ENCODE results near the gene LRIG1.
A peak's percentile ranks its signal among the peaks of the same experiment; 100 is the strongest.

The LRIG1 gene, protein sequence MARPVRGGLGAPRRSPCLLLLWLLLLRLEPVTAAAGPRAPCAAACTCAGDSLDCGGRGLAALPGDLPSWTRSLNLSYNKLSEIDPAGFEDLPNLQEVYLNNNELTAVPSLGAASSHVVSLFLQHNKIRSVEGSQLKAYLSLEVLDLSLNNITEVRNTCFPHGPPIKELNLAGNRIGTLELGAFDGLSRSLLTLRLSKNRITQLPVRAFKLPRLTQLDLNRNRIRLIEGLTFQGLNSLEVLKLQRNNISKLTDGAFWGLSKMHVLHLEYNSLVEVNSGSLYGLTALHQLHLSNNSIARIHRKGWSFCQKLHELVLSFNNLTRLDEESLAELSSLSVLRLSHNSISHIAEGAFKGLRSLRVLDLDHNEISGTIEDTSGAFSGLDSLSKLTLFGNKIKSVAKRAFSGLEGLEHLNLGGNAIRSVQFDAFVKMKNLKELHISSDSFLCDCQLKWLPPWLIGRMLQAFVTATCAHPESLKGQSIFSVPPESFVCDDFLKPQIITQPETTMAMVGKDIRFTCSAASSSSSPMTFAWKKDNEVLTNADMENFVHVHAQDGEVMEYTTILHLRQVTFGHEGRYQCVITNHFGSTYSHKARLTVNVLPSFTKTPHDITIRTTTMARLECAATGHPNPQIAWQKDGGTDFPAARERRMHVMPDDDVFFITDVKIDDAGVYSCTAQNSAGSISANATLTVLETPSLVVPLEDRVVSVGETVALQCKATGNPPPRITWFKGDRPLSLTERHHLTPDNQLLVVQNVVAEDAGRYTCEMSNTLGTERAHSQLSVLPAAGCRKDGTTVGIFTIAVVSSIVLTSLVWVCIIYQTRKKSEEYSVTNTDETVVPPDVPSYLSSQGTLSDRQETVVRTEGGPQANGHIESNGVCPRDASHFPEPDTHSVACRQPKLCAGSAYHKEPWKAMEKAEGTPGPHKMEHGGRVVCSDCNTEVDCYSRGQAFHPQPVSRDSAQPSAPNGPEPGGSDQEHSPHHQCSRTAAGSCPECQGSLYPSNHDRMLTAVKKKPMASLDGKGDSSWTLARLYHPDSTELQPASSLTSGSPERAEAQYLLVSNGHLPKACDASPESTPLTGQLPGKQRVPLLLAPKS

GRCh38 chr3:66500576-66501482, at the start of gene LRIG1:
LRIG1 (minus strand) TSS chr3:66501022; CDS start chr3:66500407, 615 bp downstream.
- DNase-seq (ENCODE audit: low read depth in 2 of 2): peak; percentile 94

- DNase-seq (ENCODE audit: low read depth in 2 of 2): no peak
These were observed 44.0 kb upstream of the LRIG1 start for GRCh38 chr3:66544619-66545429.

GRCh38 chr3:66542153-66542552, 41.3 kb upstream of the LRIG1 start:
- no peak for DNase-seq (ENCODE audit: low read depth in 2 of 2)

GRCh38 chr3:66539466-66539989, 38.7 kb upstream of the LRIG1 start:
- no peak for DNase-seq (ENCODE audit: low read depth in 2 of 2)

DNA sequence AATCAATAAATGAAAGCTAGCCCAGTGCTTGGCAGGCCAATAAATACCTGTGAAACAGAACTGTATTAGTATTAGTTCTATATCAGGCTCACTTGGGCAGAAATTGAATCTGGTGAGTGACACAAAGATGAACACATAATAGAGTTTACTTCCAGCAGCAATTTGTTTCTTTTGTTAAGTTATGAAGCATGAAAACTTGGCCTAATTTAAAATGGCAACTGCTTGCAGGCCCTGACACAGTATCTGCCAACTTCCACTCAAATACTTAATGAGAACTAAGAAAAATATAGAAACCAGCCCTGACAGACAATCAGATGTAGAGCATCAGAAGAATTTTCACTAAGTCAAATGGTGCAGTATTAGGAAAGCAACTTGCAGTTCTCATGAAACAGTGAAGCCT, 37.6 kb upstream of the LRIG1 start:
- DNase-seq (ENCODE audit: low read depth in 2 of 2): no peak

DNA sequence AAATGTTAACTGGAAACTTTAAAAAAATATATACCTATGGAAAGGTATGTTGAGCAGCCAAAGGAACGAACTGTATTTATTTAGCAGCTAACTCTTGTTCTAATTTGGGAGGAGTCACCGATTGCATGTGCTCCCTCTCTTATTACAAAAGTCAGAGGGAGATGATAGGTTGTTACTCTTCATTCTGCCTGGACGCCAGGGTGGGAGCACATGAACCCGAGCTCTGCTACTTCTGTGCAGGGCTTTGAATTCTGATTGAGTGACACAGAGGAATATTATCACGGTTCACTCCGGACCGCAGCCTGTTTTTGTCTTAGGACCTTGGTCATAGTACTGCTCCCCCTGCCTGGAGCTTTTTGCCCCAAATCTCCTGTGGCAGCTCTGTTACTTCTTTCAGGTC, 36.9 kb upstream of the LRIG1 start:
- no peak for DNase-seq (ENCODE audit: low read depth in 2 of 2)

- no peak for DNase-seq (ENCODE audit: low read depth in 2 of 2)
These were observed 36.0 kb upstream of the LRIG1 start for GRCh38 chr3:66536791-66537190.

DNA sequence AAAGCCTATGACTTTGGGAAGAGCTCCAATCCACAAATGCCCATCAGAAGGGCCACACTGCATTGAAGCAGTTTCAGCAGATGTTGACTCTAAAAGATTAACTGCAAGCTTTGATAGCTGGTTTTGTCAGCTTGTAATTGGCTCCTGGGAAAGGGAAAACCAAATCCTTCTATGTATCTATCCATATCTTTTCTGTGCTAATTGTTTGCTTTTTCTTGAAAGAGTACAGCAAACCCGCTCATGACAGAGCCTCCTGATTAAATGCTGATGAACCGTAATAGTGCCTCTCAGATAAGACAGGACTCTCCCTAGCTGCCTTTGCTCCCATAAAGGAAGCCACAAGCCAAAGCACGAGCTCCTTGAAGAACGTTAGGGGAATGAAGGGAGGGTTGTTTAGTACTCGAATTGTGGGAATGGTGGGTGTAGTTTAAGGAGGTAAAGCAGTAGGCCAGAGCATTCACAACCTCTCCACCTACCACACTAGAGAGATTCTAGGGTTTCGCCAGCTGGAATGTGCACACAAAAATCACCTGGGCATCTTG, 33.6 kb upstream of the LRIG1 start:
- DNase-seq (ENCODE audit: low read depth in 2 of 2): no peak

GRCh38 chr3:66532613-66533012, 31.8 kb upstream of the LRIG1 start:
- no peak for DNase-seq (ENCODE audit: low read depth in 2 of 2)

DNA sequence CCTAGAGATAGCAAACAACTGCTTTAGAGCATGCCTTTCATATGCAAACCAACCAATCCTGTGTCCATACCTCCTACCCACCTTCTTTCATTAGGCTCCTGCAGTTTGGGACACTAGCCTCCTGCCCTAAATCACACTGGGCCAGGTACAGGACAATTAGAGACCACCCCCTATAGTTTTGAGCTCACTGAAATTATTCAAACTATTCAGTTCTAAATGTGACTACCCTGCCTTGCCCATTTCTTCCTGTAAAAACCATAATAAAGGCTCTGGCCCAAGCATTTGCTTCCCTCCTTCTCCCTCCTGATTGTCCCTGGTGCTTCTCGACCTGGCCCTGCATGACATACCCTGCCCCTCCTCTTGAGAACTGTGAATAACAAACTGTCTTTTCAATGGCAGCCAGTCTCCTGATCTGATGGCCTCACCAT, 31.4 kb upstream of the LRIG1 start:
- no peak for DNase-seq (ENCODE audit: low read depth in 2 of 2)

DNA sequence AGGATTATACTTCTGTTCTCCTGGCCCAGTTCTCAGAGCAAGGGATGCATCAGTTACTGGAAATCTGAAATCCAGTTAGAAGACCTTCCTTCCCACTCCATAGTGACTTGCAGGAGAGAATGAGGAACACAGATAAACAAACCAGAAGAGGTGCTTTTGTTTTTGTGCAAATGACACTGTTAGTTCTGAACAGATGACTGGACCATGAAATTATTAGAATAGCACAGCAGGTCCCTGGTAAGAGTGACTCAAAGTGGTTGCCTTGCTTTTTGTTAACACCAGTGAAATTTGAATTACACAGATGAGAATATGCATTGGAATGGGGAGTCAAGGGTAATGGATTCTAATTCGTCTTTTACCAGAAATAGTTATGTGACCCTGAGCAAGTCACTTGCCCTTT, 30.4 kb upstream of the LRIG1 start:
- DNase-seq (ENCODE audit: low read depth in 2 of 2): no peak

DNA sequence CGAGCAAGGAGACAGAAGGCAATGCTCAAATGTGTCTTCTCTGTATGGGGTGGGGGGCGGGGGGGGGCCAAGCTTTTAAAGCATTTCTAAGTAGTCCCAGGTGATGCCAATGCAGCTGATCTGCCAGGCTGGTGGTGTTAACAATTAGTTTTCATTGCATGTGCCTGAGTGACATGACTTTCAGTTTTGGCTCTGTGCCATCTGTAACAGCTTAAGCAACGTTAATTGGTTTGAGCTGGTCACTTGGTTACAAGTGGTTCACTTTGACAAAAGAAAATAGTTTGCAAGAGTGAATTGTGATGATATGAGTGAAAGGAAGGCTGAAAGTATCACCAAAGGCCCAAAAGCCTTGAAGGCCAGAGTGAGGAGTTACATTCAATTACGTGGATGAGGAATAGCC, 26.4 kb upstream of the LRIG1 start:
- no peak for DNase-seq (ENCODE audit: low read depth in 2 of 2)

DNA sequence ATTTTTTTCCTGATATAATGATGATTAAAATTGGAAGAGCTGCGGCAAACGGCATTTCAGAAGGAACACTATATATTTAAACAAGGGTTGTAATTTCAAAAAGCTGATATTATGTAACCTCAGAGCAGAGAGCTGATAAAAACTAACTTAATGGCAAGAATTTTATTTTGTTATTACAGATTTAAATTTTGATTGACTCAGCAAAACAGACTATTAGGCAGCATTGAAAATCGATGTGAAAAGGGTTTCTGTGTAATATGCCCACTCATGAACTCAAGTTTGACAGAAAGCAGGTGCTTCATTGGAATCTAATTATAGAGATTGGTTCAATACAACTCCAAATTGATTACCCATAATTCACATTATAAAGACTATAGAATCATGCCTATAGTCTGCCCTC, 24.9 kb upstream of the LRIG1 start:
- no peak for DNase-seq (ENCODE audit: low read depth in 2 of 2)

GRCh38 chr3:66520724-66521123, 19.9 kb upstream of the LRIG1 start:
- DNase-seq (ENCODE audit: low read depth in 2 of 2): no peak

- no peak for DNase-seq (ENCODE audit: low read depth in 2 of 2)
These were observed 17.8 kb upstream of the LRIG1 start for GRCh38 chr3:66518644-66519043.

GRCh38 chr3:66518126-66518525, 17.3 kb upstream of the LRIG1 start:
- DNase-seq (ENCODE audit: low read depth in 2 of 2): no peak

GRCh38 chr3:66517241-66517640, 16.4 kb upstream of the LRIG1 start:
- no peak for DNase-seq (ENCODE audit: low read depth in 2 of 2)

GRCh38 chr3:66508461-66508860, 7.6 kb upstream of the LRIG1 start:
- DNase-seq (ENCODE audit: low read depth in 2 of 2): no peak

- DNase-seq (ENCODE audit: low read depth in 2 of 2): no peak
These were observed 6.8 kb upstream of the LRIG1 start for GRCh38 chr3:66507423-66508260.
